GM12873 (cell line): ENCODE results near the gene CLEC2L.

Experiments used
- TF ChIP-seq, protein P1 (sequence below): IDR thresholded peaks from 2 replicates; pipeline ENCODE4 v1.5.1; 2012; ENCODE audit warnings: low read depth, mild to moderate bottlenecking, moderate library complexity, low read length, control low read depth; ENCODE audit not compliant: insufficient read depth; ENCODE audit errors: missing control alignments

Gene CLEC2L

GRCh38 chr7:139591550-139592195, 68.2 kb downstream of the CLEC2L start:
- TF ChIP-seq, protein P1, sequence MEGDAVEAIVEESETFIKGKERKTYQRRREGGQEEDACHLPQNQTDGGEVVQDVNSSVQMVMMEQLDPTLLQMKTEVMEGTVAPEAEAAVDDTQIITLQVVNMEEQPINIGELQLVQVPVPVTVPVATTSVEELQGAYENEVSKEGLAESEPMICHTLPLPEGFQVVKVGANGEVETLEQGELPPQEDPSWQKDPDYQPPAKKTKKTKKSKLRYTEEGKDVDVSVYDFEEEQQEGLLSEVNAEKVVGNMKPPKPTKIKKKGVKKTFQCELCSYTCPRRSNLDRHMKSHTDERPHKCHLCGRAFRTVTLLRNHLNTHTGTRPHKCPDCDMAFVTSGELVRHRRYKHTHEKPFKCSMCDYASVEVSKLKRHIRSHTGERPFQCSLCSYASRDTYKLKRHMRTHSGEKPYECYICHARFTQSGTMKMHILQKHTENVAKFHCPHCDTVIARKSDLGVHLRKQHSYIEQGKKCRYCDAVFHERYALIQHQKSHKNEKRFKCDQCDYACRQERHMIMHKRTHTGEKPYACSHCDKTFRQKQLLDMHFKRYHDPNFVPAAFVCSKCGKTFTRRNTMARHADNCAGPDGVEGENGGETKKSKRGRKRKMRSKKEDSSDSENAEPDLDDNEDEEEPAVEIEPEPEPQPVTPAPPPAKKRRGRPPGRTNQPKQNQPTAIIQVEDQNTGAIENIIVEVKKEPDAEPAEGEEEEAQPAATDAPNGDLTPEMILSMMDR = no peak

DNA sequence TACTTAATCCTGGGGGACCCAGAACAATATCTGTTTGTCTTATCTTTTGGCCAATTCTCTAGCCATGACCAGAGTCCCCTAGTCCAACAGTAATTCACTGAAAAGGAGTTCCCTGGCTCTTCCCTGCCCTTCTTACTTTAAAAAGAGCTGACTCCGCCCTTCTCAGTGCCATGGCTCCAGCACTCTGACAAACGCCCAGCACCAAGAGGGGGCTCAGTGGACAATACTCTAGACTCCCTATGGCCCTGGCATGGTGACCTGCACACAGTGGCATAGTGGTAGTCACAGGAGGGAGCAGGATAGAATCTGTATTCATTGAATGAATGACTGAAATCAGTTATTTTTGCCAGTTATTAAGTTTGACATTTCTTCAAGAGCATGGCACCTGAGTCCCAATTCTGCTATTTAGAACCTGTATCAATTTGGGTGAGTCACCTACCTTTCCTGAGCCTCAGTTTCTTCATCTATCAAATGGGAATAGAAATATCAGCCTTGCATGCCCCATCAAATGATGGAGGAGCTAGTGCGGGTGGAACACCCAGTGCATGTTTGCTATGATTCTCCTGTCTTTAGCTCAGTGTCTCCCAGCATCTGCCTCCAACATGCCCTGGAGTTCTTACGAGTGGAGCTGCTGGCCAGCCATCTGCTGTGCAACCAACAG, 69.4 kb downstream of the CLEC2L start:
- TF ChIP-seq, protein P1 = no peak

GRCh38 chr7:139594090-139594489, 70.6 kb downstream of the CLEC2L start:
- TF ChIP-seq, protein P1 = no peak
